HEK293 (cell line): ENCODE data around the gene ASTN2.

Experiments
- CTCF ChIA-PET: fragments of 350-600 bp; formaldehyde crosslinking; extraction: SDS; loops from one replicate; lab custom pipeline; 2021; ENCODE audit warnings: antibody characterized with exemption; lab: Yijun Ruan, JAX
- POLR2A ChIA-PET: fragments of 300-600 bp; formaldehyde crosslinking; extraction: SDS; loops from one replicate; lab custom pipeline; 2020; ENCODE audit warnings: antibody characterized with exemption, inconsistent platforms; lab: Yijun Ruan, JAX
- H3K27ac ChIP-seq: fragments of 200-500 bp; sonication (Bioruptor generic); 2 replicates; pipeline ENCODE4 v1.5.1; 2014; ENCODE audit warnings: low read depth, low read length, control low read depth, inconsistent platforms; ENCODE audit errors: extremely low read depth
- H3K36me3 ChIP-seq, 2 experiments: fragments of 200-500 bp in 1 of 2; sonication (Bioruptor generic) in 1 of 2; 1 replicate in 1 of 2; 2 replicates in 1 of 2; pipeline ENCODE4 v1.5.1; 2014 to 2017; ENCODE audit warnings: inconsistent platforms in 2 of 2, low read length in 2 of 2; ENCODE audit not compliant: control insufficient read depth in 2 of 2, insufficient read depth in 1 of 2
- H3K4me1 ChIP-seq: fragments of 200-500 bp; sonication (Bioruptor generic); 2 replicates; pipeline ENCODE4 v1.5.1; 2014; ENCODE audit warnings: mild to moderate bottlenecking, low read length, inconsistent platforms; ENCODE audit not compliant: control insufficient read depth, insufficient read depth
- H3K4me3 ChIP-seq: 2 replicates; pipeline ENCODE4 v1.5.1; 2011; ENCODE audit warnings: low read depth, mild to moderate bottlenecking, control low read depth, low read length, moderate library complexity
- H3K9me3 ChIP-seq: fragments of 200-500 bp; sonication (Bioruptor generic); 2 replicates; pipeline ENCODE4 v1.5.1; 2014; ENCODE audit warnings: low read depth, low read length, inconsistent platforms; ENCODE audit not compliant: control insufficient read depth, insufficient read depth
- KLF1 ChIP-seq: fragments of 450-650 bp; formaldehyde crosslinking; IDR thresholded peaks from 2 replicates; pipeline ENCODE4 v1.5.1; 2016; ENCODE audit warnings: missing biosample characterization, missing genetic modification characterization
- OSR2 ChIP-seq: fragments of 450-650 bp; formaldehyde crosslinking; IDR thresholded peaks from 2 replicates; pipeline ENCODE4 v1.5.1; 2016; ENCODE audit warnings: missing biosample characterization, missing genetic modification characterization
- PRDM10 ChIP-seq: fragments of 450-650 bp; formaldehyde crosslinking; IDR thresholded peaks from 2 replicates; pipeline ENCODE4 v1.5.1; 2016; ENCODE audit warnings: missing biosample characterization, missing genetic modification characterization
- ZBTB48 ChIP-seq: fragments of 450-650 bp; formaldehyde crosslinking; IDR thresholded peaks from 2 replicates; pipeline ENCODE4 v1.5.1; 2016; ENCODE audit warnings: missing biosample characterization, missing genetic modification characterization
- ZNF112 ChIP-seq: fragments of 450-650 bp; formaldehyde crosslinking; IDR thresholded peaks from 2 replicates; pipeline ENCODE4 v1.5.0; 2017; ENCODE audit warnings: missing biosample characterization, missing genetic modification characterization
- ZNF169 ChIP-seq: fragments of 450-650 bp; formaldehyde crosslinking; IDR thresholded peaks from 2 replicates; pipeline ENCODE4 v1.5.1; 2016; ENCODE audit warnings: missing biosample characterization, missing genetic modification characterization
- ZNF239 ChIP-seq: fragments of 450-650 bp; formaldehyde crosslinking; IDR thresholded peaks from 2 replicates; pipeline ENCODE4 v1.5.1; 2016; ENCODE audit warnings: missing biosample characterization, missing genetic modification characterization
- ZNF292 ChIP-seq: fragments of 450-650 bp; formaldehyde crosslinking; IDR thresholded peaks from 2 replicates; pipeline ENCODE4 v1.5.1; 2016; ENCODE audit warnings: low read depth, missing biosample characterization, missing genetic modification characterization, borderline replicate concordance
- ZNF324 ChIP-seq: fragments of 450-650 bp; formaldehyde crosslinking; IDR thresholded peaks from 2 replicates; pipeline ENCODE4 v1.5.1; 2016; ENCODE audit warnings: missing biosample characterization, missing genetic modification characterization
- ZNF501 ChIP-seq: fragments of 450-650 bp; formaldehyde crosslinking; IDR thresholded peaks from 2 replicates; pipeline ENCODE4 v1.5.1; 2016; ENCODE audit warnings: missing biosample characterization, missing genetic modification characterization
- ZNF514 ChIP-seq: fragments of 450-650 bp; formaldehyde crosslinking; IDR thresholded peaks from 2 replicates; pipeline ENCODE4 v1.5.1; 2016; ENCODE audit warnings: missing biosample characterization, missing genetic modification characterization
- ZNF544 ChIP-seq: fragments of 450-650 bp; formaldehyde crosslinking; IDR thresholded peaks from 2 replicates; pipeline ENCODE4 v1.5.0; 2017; ENCODE audit warnings: missing biosample characterization, missing genetic modification characterization
- ZNF548 ChIP-seq: fragments of 450-650 bp; formaldehyde crosslinking; IDR thresholded peaks from 2 replicates; pipeline ENCODE4 v1.5.1; 2016; ENCODE audit warnings: missing biosample characterization, missing genetic modification characterization
- ZNF664 ChIP-seq: fragments of 450-650 bp; formaldehyde crosslinking; IDR thresholded peaks from 2 replicates; pipeline ENCODE4 v1.5.1; 2016; ENCODE audit warnings: missing biosample characterization, missing genetic modification characterization
- ZNF768 ChIP-seq: fragments of 450-650 bp; formaldehyde crosslinking; IDR thresholded peaks from 2 replicates; pipeline ENCODE4 v1.5.1; 2018; ENCODE audit warnings: missing biosample characterization, mild to moderate bottlenecking, missing genetic modification characterization
- ZNF791 ChIP-seq: fragments of 450-650 bp; formaldehyde crosslinking; IDR thresholded peaks from 2 replicates; pipeline ENCODE4 v1.5.1; 2016; ENCODE audit warnings: missing biosample characterization, missing genetic modification characterization
- ZNF837 ChIP-seq: fragments of 450-650 bp; formaldehyde crosslinking; IDR thresholded peaks from 2 replicates; pipeline ENCODE4 v1.5.1; 2016; ENCODE audit warnings: missing biosample characterization, missing genetic modification characterization
- TF ChIP-seq, protein P1 (sequence below): fragments of 450-650 bp; formaldehyde crosslinking; IDR thresholded peaks from 2 replicates; pipeline ENCODE4 v1.5.1; 2016; ENCODE audit warnings: missing biosample characterization, missing genetic modification characterization, borderline replicate concordance
- TF ChIP-seq, protein P2 (sequence below): fragments of 450-650 bp; formaldehyde crosslinking; IDR thresholded peaks from 2 replicates; pipeline ENCODE4 v1.5.1; 2016; ENCODE audit warnings: missing biosample characterization, missing genetic modification characterization
- TF ChIP-seq, protein P3 (sequence below): fragments of 450-650 bp; formaldehyde crosslinking; IDR thresholded peaks from 2 replicates; pipeline ENCODE4 v1.5.0; 2017; ENCODE audit warnings: missing biosample characterization, missing genetic modification characterization, borderline replicate concordance

The ASTN2 gene

DNA sequence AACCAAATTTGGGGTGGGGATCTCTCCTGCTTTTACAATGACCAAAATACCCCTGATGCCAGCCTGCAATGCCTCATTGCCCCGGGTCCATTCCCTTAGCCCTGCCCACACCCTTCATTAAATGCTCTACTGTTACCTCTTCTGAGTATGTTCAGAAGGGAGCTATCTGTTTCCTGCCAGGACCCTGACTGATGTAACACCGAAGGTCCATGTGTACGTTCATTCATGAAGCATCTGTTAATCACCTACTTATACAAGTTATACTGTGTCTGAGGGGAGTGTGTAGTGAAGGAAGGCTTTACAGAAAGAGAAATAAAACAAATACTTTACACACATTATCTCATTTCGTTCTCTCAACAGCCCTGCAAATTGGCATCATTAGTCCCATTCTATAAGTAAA, 51.9 kb downstream of the ASTN2 start:
- no peaks in the 10 kb centered on the region for H3K36me3 ChIP-seq
- no peaks in the 10 kb centered on the region for H3K4me1 ChIP-seq
- TF ChIP-seq ZNF112 (tag by site-specific recombination) (no peak), ZNF324 (tag by site-specific recombination) (no peak), ZNF239 (tag by site-specific recombination) (no peak), ZBTB48 (no peak), ZNF169 (tag by site-specific recombination) (no peak), ZNF514 (tag by site-specific recombination) (no peak), ZNF548 (tag by site-specific recombination) (no peak)

GRCh38 chr9:117359910-117360309, 54.9 kb downstream of the ASTN2 start:
- Histone ChIP-seq H3K4me3 (no peak overlapping the region), H3K27ac (no peak overlapping the region), H3K9me3 (no peaks in the 10 kb centered on the region), H3K4me1 (no peaks in the 10 kb centered on the region), H3K36me3 (no peaks in the 10 kb centered on the region)
- ChIA-PET POLR2A (no interaction called here), CTCF (no interaction called here)
- TF ChIP-seq ZNF501 (tag by site-specific recombination) (no peak), ZNF837 (tag by site-specific recombination) (no peak), ZNF664 (tag by site-specific recombination) (no peak), ZNF292 (tag by site-specific recombination) (no peak), OSR2 (tag by site-specific recombination) (no peak), ZNF544 (tag by site-specific recombination) (no peak), ZNF768 (tag by site-specific recombination) (no peak), ZNF791 (tag by site-specific recombination) (no peak), PRDM10 (tag by site-specific recombination) (no peak), KLF1 (tag by site-specific recombination) (no peak)
- TF ChIP-seq, protein P1, sequence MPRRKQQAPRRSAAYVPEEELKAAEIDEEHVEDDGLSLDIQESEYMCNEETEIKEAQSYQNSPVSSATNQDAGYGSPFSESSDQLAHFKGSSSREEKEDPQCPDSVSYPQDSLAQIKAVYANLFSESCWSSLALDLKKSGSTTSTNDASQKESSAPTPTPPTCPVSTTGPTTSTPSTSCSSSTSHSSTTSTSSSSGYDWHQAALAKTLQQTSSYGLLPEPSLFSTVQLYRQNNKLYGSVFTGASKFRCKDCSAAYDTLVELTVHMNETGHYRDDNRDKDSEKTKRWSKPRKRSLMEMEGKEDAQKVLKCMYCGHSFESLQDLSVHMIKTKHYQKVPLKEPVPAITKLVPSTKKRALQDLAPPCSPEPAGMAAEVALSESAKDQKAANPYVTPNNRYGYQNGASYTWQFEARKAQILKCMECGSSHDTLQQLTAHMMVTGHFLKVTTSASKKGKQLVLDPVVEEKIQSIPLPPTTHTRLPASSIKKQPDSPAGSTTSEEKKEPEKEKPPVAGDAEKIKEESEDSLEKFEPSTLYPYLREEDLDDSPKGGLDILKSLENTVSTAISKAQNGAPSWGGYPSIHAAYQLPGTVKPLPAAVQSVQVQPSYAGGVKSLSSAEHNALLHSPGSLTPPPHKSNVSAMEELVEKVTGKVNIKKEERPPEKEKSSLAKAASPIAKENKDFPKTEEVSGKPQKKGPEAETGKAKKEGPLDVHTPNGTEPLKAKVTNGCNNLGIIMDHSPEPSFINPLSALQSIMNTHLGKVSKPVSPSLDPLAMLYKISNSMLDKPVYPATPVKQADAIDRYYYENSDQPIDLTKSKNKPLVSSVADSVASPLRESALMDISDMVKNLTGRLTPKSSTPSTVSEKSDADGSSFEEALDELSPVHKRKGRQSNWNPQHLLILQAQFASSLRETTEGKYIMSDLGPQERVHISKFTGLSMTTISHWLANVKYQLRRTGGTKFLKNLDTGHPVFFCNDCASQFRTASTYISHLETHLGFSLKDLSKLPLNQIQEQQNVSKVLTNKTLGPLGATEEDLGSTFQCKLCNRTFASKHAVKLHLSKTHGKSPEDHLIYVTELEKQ (tag by site-specific recombination), result no peak
- TF ChIP-seq, protein P2, sequence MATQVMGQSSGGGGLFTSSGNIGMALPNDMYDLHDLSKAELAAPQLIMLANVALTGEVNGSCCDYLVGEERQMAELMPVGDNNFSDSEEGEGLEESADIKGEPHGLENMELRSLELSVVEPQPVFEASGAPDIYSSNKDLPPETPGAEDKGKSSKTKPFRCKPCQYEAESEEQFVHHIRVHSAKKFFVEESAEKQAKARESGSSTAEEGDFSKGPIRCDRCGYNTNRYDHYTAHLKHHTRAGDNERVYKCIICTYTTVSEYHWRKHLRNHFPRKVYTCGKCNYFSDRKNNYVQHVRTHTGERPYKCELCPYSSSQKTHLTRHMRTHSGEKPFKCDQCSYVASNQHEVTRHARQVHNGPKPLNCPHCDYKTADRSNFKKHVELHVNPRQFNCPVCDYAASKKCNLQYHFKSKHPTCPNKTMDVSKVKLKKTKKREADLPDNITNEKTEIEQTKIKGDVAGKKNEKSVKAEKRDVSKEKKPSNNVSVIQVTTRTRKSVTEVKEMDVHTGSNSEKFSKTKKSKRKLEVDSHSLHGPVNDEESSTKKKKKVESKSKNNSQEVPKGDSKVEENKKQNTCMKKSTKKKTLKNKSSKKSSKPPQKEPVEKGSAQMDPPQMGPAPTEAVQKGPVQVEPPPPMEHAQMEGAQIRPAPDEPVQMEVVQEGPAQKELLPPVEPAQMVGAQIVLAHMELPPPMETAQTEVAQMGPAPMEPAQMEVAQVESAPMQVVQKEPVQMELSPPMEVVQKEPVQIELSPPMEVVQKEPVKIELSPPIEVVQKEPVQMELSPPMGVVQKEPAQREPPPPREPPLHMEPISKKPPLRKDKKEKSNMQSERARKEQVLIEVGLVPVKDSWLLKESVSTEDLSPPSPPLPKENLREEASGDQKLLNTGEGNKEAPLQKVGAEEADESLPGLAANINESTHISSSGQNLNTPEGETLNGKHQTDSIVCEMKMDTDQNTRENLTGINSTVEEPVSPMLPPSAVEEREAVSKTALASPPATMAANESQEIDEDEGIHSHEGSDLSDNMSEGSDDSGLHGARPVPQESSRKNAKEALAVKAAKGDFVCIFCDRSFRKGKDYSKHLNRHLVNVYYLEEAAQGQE (tag by site-specific recombination), result no peak
- TF ChIP-seq, protein P3, sequence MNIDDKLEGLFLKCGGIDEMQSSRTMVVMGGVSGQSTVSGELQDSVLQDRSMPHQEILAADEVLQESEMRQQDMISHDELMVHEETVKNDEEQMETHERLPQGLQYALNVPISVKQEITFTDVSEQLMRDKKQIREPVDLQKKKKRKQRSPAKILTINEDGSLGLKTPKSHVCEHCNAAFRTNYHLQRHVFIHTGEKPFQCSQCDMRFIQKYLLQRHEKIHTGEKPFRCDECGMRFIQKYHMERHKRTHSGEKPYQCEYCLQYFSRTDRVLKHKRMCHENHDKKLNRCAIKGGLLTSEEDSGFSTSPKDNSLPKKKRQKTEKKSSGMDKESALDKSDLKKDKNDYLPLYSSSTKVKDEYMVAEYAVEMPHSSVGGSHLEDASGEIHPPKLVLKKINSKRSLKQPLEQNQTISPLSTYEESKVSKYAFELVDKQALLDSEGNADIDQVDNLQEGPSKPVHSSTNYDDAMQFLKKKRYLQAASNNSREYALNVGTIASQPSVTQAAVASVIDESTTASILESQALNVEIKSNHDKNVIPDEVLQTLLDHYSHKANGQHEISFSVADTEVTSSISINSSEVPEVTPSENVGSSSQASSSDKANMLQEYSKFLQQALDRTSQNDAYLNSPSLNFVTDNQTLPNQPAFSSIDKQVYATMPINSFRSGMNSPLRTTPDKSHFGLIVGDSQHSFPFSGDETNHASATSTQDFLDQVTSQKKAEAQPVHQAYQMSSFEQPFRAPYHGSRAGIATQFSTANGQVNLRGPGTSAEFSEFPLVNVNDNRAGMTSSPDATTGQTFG (tag by site-specific recombination), result no peak

More for the DNA sequence above, 51.9 kb downstream of the ASTN2 start:
- Histone ChIP-seq H3K9me3 (no peaks in the 10 kb centered on the region), H3K4me3 (no peak overlapping the region), H3K27ac (no peak overlapping the region)
- CTCF ChIA-PET, result interaction anchor here (0.5 kb wide), 1 partner anchor 892 kb away, joined by 4 read pairs; no protein-coding TSS in a partner anchor
- POLR2A ChIA-PET, result no interaction called here
